Prostate gland (tissue), 2 donors: ENCODE data around the gene EFNA3. TPM values are rescaled to one million over a fixed set of nuclear protein-coding genes. Genes with fewer than 3 reads are reported as not detected.
"Not testable (repeated sequence)": the region's sequence is repeated elsewhere in the genome, so short reads cannot be mapped to it uniquely, and the experiment has no call there.

Experiments used
- DNase-seq: peaks from one replicate; pipeline ENCODE4 v3.0.0-alpha.2; 2019; ENCODE audit warnings: low spot score
- H3K27ac ChIP-seq, 2 donors: fragments of 200-600 bp; sonication (generic); 2 replicates each; pipeline ENCODE4 v1.5.1; 2017 to 2019
- H3K27me3 ChIP-seq: fragments of 200-600 bp; sonication (generic); replicated peaks from 2 replicates; pipeline ENCODE4 v1.5.1; 2019; ENCODE audit not compliant: insufficient read depth
- H3K36me3 ChIP-seq, 2 donors: fragments of 200-600 bp; sonication (generic); 1 replicate in 1 of 2; 2 replicates in 1 of 2; pipeline versions ENCODE4 v1.5.1 to v1.8.1; 2017 to 2019
- H3K4me1 ChIP-seq: fragments of 200-600 bp; sonication (generic); replicated peaks from 2 replicates; pipeline ENCODE4 v1.5.1; 2019
- H3K4me3 ChIP-seq, 2 donors: fragments of 200-600 bp; sonication (generic); 2 replicates each; pipeline ENCODE4 v1.5.1; 2017 to 2019
- H3K9me3 ChIP-seq: fragments of 200-600 bp; sonication (generic); 2 replicates; pipeline ENCODE4 v1.5.1; 2017
- CTCF ChIP-seq, 4 experiments: fragments of 200-600 bp in 2 of 4; fragments of 450-650 bp in 2 of 4; sonication (generic) in 2 of 4; IDR thresholded peaks; 1 replicate in 3 of 4; 2 replicates in 1 of 4; pipeline ENCODE4 v1.5.1; 2016 to 2019; ENCODE audit warnings: antibody characterized with exemption in 4 of 4, mild to moderate bottlenecking in 2 of 4, moderate library complexity in 2 of 4
- POLR2A ChIP-seq: fragments of 450-650 bp; IDR thresholded peaks from one replicate; pipeline ENCODE4 v1.6.1; 2016; ENCODE audit warnings: antibody characterized with exemption, mild to moderate bottlenecking
- POLR2AphosphoS5 ChIP-seq: sonication (generic); formaldehyde crosslinking; IDR thresholded peaks from one replicate; pipeline ENCODE4 v1.6.1; 2017; ENCODE audit warnings: antibody characterized with exemption
- WGBS: methylation state at CpG from one replicate; pipeline ENCODE4 v1.1.5; 2018; 5-methylcytosine and 5-hydroxymethylcytosine counted together
- intact Hi-C: fragments of 100-400 bp; cut with DNase I; formaldehyde crosslinking; loops from one replicate; pipeline ENCODE4 v1.14.2; 2022
- total RNA-seq, 2 donors: library from RNA; depleted of rRNA; stranded (reverse); fragments of >200 nt; gene quantifications; one replicate each; pipeline ENCODE4 v1.1.0, GENCODE V29; 2016

EFNA3 gene
- total RNA-seq, 2 donors from 2014 or later = 5.9 to 8.4 TPM

DNA sequence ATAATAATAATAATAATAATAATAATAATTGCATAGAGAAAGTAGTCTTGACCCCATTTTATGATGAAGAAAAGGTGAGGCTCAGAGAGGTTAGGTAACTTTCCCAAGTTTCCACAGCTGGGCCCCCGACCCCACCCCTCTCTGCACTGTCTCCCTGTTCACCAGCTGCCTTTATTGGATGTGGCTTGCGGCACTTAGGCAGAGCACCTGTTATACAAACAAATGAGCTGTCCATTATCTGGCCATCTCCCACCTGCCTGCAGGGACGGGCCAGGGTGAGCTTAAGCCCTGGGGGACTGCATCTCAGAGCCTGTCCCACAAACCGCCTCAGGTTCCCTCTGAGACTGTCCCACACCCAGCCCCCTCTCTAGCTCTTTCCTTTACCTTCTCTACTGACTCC, 39.0 kb downstream of the EFNA3 start:
- TF ChIP-seq POLR2A (no peak), POLR2AphosphoS5 (no peak), CTCF (IDR thresholded peaks at IDR 0.05) (no peak)
- DNase-seq = no peak
- Histone ChIP-seq H3K9me3 (no peaks in the 10 kb centered on the region), H3K36me3 (no peaks in the 10 kb centered on the region), H3K4me3 (no peak overlapping the region), H3K4me1 (no peaks in the 10 kb centered on the region), H3K27ac (no peak overlapping the region), H3K27me3 (no peaks in the 10 kb centered on the region)
- intact Hi-C loops = no loop called here
- 40% methylated on average over 4 of the region's 4 CpGs for WGBS

GRCh38 chr1:155118090-155118489, 39.5 kb downstream of the EFNA3 start:
- H3K4me3 ChIP-seq, intact Hi-C loops, H3K36me3 ChIP-seq, H3K27ac ChIP-seq, H3K4me1 ChIP-seq, H3K27me3 ChIP-seq, H3K9me3 ChIP-seq, DNase-seq: not testable (repeated sequence)
- WGBS = 90% methylated on average over 7 of the region's 7 CpGs

DNA sequence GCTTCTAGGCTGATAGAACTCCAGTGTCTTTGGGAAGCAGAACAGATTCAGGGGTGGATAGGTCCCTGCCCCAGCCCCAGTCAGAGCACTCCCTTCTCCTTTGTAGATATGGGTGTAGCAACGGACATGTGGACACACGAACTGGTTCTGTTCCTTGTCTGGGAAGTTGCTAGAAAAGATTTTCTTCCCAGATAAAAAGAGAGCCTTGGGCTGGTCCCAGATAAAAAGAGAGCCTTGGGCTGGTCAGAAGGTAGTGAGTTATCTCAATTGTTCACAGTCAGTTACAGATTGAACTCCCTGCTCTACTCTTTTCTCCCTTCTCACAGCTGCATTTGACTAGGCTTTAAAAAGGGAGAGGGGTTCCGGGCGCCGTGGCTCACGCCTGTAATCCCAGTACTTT, 41.6 kb downstream of the EFNA3 start:
- no peaks in the 10 kb centered on the region for H3K27me3 ChIP-seq
- H3K4me1 ChIP-seq = no peaks in the 10 kb centered on the region
- peak overlapping the region; percentile 63 to 72 for H3K27ac ChIP-seq
- H3K4me3 ChIP-seq = no peak overlapping the region
- no peaks in the 10 kb centered on the region for H3K9me3 ChIP-seq
- TF ChIP-seq POLR2AphosphoS5 (peak; percentile 81), CTCF (IDR thresholded peaks at IDR 0.05) (no peak), POLR2A (peak; percentile 45)
- intact Hi-C loops = no loop called here
- H3K36me3 ChIP-seq = no peaks in the 10 kb centered on the region
- 44% methylated on average over 6 of the region's 6 CpGs for WGBS
- DNase-seq = peak; percentile 54

GRCh38 chr1:155121249-155121648, 42.6 kb downstream of the EFNA3 start:
- Histone ChIP-seq H3K9me3 (no peaks in the 10 kb centered on the region), H3K4me1 (peaks cover 6% of the 10 kb centered on the region), H3K27me3 (no peaks in the 10 kb centered on the region), H3K36me3 (no peaks in the 10 kb centered on the region), H3K27ac (peak overlapping the region in 1 of 2 donors; percentile 72), H3K4me3 (no peak overlapping the region)
- TF ChIP-seq POLR2A = no peak
- TF ChIP-seq CTCF (IDR thresholded peaks at IDR 0.05) = no peak
- TF ChIP-seq POLR2AphosphoS5 = no peak
- intact Hi-C loops = no loop called here
- no peak for DNase-seq
- WGBS = 85% methylated on average over 2 of the region's 2 CpGs

DNA sequence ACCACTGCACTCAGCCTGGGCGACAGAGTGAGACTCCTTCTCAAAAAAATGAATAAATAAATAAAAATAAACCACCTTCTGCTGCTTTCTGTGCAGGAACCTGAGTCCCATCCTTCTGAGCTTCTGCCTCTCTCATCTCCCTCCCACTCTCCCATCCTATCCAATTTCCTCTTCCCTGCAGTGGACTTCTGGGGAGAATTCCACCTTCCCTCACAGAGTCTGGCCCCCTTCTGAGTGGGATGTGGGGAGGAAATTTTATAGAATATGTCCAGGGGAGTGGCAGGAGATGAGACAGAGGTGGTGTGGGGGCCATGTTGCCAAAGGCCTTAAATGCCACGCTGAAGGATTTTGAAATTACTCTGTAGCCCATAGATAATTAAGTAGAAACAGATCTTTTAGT, 43.7 kb downstream of the EFNA3 start:
- peaks cover 6% of the 10 kb centered on the region for H3K4me1 ChIP-seq
- 80% methylated on average over 2 of the region's 2 CpGs for WGBS
- no peak for TF ChIP-seq POLR2A
- TF ChIP-seq CTCF (IDR thresholded peaks at IDR 0.05) = no peak
- TF ChIP-seq POLR2AphosphoS5 = no peak
- H3K36me3 ChIP-seq = no peaks in the 10 kb centered on the region
- intact Hi-C loops = no loop called here
- H3K27ac ChIP-seq = no peak overlapping the region
- no peaks in the 10 kb centered on the region for H3K27me3 ChIP-seq
- H3K4me3 ChIP-seq = no peak overlapping the region
- H3K9me3 ChIP-seq = no peaks in the 10 kb centered on the region
- DNase-seq = no peak
